Measurements from ENCODE around the gene AKT1.

Gene AKT1

DNA sequence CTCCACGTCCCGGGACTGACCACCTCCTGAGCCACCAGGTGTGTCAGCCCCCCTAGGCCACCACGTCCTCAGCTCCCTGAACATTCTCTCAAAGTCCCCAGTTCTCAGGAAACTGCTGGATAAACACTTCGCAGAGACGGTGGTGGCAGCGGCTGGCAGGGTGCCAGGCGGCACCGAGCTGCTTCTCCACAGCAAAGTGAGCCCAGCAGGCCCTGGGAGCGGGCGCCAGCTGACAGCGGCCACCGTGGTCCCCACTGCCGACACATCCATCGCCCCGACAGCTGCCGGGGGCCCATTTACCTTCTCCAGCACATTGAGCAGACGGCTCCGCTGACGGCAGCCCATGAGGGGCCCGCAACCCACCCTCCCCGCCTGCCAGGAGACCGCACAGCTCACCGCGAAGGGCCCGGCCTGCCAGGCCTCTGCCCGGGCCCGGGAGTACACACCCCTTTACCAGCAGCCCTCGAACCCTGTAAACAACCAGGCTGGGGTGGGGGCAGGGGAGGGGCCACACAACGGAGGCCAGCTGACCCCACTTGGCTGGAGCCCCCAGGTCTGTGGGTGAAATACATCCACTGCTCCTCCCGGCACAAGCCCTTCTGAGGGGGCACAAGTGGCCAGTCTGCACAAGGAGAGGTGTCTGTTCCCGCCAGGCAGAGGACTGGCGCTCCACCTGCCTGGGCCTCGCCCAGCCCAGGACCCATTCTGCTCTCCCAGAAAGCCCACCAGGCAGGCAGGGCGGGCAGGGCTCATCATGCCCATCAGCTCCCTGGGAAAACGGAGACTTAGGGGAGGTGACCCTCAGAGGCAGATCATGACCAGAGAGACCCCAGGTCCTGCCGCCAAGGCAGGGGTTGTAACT, 10.5 kb downstream of the AKT1 start:
- no peak for DNase-seq

DNA sequence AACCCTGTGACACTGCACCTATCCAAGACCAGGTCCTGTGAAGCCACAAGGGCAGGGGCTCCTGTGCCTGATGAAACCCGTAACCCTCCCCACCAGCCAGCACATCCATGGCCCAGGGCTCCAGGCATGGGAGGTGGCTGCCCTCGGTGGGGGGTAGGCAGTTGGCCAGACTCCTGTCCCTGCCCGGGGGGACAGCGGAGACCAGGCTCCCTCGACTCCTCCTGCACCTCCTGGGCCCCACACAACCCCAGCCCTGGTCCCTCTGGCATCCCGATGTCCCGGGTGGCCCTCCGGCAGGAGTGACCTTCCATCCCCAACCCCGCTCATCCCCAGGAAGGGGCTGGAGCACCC, 11.4 kb downstream of the AKT1 start:
- DNase-seq, result no peak

DNA sequence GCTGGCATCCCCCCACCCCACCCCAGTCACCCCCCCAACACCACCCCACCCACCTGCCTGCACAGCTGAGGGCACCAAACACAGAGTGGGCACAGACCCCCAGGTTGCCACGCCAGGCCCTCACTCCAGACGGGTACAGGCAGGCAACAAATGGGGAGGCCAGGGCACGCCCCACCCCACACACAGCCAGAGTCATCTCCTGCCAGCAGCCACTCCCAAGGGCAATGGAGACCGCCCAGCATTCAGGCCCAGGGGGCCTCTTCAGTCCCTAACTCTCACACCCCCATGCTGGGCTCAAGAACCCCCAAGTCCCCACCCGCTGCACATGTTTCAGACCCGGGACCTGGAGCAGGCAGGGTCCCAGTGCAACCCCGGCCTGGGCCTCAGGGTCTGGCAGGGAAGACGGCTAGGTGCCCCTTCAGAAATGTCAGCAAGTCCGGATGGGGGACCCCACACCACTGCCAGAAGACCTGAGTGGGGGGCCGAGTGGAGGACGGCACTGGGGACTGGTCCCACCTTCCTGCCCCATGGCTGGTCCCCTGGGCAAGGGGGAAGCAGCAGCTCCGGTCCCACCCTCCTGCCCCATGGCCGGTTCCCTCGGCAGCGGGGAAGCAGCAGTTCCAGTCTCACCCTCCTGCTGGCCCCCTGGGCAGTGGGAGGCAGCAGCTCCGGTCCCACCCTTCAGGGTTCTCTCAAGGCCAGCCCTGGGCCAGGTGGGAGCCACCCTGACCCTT, 11.9 kb downstream of the AKT1 start:
- no peak for DNase-seq

DNA sequence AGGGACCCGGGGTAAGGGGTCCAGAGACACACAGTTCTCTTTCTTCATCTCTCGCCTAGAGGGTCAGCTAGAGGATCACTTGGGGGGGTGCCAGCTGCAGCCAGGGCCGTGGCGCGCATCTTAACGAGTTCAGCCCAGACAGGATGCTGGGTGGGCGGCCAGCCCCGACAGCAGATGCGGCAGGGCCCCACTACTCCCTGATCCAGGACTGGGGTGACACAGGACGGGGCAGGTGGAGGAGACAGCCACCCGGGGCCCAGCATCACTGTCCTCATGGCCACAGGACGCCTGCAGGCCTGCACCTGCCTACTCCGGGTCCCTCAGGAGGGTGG, 12.8 kb downstream of the AKT1 start:
- DNase-seq, result no peak

DNA sequence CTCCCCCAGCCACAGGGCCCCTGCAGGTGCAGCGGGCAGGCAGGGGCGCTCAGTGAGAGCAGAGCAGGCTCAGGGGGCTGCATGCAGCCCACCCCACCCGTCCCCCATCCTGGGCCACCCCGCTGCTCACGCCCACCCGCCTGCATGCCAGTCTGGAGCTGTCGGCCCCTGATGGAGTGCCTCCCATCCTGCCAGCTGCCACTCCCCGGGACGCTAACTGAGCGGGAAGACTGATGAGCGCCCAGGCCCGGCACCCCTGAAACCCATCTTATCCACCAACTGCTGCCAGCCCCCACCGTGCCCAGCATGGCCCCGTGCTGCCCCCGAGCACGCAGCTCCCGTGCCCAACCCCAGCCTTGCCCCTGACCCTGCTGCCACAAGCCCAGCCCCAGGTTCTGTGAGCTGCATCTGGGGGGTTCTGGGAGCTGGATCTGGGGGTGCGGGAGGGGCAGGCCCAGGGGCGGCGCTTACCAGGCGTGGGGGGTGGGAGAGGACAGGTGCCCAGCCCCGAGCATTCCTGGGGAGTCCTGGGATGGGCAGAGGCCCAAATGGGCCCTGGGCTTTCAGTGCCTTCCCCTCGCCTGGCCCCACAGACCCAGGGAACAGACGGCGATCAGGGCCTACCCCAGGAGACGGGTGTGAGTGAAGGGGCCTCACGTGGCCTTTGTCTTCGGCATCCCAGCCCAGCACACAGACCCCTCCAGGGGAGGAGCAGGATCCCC, 13.3 kb downstream of the AKT1 start:
- DNase-seq, result no peak

DNA sequence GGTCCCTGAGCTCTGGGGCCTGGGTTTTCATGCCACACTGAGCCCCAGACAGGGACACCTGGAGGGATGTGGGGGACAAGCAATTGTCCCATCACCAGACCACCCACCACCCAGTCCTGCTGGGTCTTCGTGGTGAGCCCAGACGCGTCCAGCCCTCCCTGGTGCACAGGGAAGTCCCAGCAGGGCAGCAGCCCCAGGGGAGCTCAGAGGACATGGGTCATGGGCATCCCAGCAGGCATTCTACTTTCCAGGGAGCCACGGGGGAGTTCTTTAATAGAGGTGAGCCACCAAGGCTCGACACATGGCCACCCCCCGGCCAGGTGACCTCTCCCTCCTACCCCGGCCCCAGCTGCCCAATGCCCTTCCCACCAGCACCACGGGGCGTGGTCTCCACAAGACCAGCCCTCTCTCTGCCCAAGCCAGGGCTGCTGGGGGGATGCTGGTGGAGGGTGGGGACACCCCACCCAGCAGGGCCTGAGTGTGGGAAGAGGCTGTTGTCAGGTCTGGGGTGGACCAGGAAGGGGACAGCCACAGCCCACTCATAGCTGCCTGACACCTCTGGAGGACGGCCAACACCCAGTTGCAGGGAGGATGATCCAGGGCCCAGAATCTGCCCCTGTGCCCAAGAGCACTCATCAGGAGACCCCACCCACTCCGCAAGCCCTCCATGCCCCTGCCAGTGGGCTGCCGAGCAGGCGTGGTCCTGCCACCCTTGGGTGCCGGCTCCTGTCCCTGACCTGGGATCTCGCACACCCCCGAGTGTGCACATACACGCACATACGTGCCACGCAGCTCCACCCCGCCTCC, 14.1 kb downstream of the AKT1 start:
- no peak for DNase-seq

DNA sequence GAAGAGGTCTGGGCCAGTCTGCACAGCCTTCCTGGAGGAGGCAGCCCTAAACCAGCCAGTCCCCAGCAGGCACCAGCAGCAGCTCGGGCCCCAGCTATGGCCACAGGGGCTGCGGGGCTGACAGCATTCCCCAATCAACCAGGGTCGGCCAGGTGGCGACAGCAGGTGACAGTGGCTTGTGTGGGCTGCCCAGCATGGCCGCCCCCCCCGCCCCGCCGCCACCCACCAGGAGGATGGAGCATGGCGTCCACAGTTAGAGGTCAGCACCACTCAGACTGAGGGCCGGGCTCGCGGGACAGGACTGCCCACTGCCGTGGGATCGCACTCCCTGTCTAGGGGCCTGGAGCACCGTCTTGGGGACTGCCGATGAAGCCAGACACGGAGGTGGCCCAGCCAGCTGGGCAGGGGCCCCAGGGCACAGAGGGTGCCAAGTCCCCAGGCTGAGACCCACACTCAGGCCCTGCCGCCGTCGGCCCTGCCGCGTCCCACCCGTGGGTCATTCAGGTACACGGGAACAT, 15.0 kb downstream of the AKT1 start:
- DNase-seq, result no peak

DNA sequence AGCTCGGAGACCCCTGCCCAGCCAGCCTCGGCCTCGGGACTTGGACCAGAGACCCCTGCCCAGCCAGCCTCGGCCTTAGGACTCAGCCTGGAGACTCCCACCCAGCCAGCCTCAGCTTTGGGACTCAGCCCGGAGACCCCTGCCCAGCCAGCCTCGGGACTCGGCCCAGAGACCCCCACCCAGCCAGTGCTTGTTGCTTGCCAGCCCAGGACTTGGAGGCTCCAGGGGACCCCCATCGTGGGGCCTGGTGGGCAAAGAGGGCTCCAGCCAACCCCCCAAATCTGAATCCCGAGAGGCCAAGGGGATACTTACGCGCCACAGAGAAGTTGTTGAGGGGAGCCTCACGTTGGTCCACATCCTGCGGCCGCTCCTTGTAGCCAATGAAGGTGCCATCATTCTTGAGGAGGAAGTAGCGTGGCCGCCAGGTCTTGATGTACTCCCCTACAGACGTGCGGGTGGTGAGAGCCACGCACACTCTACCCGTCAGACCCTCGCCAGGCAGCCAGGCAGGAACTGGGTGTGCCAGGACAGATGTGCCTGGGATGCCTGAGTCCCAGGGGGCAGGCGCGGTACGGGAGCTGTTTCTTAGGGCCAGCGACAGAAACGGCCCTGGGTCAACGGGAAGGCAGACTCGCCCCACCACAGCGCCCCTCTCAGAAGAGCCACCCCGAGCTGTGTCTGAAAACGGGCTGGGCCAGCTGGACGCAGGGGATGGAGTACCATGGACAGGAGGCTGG, 15.6 kb downstream of the AKT1 start:
- no peak for DNase-seq

DNA sequence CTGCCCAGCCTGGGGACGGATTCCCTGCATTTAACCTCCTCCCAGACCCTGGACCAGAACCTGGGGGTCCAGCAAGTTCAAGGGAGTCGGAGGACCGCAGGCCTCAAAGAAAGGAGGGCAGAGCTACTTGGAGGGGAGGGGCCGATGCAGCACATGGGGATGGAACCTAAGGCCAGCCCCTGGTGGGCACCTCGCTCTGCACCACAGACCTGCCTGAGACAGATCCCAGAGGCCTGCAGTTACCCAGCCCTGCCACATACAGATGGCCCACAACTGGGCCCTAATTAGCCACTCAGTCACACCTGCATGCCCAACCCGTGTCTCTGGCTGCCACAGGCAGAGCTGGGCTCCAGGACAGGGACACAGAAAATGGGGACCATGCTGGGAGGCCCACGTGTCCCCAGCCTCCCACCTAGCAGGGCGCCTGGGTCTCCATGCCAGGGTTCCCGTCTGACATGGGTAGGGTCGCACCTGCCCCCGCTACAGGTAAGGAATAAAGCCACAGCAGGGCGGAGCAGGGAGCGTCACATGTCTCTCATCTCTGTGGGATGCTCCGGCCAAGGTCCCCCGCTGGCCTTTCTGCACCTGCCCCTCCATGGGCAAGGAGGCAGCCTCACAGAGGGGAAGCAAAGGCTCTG, 16.7 kb downstream of the AKT1 start:
- no peak for DNase-seq

DNA sequence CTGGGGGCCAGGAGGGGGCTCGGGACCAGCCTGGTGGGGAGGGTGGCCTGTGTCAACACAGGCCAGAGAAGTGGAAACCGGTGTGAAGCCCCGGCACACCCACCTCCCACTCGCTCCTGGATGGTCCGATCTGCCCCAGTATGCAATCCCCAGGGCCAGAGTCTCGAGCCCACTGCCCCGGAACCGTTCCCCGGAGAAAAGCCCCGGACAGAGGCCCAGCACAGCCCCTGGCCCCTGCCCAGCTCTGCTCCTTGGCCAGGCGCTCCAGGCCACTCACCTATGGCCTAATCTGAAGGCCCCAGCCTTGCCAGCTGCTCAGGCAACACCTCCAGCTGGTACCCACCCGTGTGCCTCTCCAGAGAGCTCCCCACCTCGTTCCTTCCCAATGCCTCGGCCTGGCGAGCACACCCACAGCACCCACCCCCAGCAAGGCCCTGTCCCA, 17.7 kb downstream of the AKT1 start:
- no peak for DNase-seq

DNA sequence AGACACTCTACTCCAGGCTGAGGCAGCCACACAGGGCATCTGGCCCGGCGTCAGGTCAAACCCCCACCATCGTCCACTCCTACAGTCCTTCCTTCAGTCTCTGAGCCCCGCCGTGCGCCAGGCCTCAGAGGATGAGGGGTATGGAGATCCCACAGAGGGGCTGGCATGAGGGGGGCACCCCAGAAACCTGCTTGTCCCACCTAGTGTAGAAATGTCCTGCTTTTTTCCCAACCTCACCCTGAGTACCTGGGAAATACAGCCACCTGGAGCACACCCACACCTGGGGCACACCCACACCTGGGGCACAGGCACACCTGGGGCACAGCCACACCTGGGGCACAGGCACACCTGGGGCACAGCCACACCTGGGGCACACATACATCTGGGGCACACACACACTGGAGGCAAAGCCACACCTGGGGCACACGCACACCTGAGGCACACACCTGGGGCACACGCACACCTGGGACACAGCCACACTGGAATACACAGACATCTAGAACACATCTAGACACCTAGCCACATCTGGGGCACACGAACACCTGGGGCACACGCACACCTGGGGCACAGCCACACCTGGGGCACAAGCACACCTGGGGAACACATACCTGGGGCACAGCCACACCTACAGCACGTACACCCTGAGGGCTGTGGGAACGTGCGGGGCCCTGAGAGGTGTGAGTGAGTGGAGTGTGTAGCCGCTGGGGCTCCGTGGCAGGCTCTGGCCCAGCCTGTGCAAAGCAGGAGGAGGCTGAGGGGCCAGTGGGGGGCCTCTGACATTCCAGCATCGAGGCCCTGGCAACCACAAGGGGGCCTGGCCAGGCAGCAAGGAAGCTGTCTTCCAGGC, 18.4 kb downstream of the AKT1 start:
- no peak for DNase-seq

DNA sequence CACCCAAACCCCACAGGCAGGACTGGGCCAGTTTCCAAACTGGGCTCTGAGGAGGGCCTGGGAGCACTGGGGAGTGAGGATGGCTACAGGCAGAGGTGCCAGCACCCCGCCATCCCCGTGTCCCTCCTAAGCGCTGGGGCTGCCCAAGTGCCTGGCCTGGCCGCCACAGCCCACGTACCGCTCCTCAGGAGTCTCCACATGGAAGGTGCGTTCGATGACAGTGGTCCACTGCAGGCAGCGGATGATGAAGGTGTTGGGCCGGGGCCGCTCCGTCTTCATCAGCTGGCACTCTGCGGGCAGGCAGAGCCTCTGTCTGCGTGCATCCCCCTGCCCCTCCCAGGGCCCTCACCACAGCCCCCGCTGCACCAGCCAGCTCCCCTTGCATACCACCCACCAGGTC, 19.1 kb downstream of the AKT1 start:
- DNase-seq, result no peak

DNA sequence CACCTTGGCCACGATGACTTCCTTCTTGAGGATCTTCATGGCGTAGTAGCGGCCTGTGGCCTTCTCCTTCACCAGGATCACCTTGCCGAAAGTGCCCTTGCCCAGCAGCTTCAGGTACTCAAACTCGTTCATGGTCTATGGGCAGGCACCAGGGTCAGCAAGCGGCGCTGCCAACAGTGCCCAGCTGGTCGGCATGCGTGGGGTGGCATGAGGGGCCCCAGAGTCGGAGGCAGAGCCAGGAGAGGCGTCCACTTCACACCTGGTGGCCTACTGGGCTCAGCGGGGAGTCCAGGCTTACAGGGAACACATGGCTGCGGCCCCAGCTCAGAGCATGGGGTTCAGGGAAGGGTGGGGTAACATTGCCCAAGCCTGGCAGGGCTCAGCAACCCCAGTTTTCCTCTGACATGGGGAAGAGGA, 20.5 kb downstream of the AKT1 start:
- DNase-seq, result no peak

DNA sequence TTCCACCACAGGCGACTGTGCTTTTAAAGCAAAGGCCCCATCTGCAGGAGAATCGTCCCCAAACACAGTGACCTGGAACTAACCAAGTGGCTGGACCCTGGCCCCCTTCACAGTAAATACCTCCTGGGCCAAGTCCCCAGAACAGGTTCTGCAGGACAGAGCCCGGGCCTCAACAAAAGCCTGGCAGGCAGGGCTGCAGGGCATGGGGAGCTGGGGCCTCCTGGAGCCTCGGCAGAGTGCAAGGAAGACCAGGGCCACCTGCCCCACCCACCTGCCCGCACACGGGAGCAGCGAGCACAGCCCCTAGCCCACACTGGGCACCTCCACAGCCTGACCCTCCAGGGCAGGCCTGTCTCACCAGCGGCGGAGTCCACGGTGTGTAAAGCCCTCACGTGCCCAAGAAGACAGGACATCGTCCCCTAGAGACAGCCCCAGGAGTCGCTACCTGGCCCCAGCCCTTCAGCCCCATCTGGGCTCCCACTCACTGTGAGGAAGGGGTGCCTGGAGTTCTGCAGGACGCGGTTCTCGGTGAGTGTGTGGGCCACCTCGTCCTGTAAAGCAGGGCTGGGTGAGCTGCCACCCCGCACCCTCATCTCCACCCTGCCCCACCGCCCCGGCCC, 21.0 kb downstream of the AKT1 start:
- DNase-seq, result no peak

DNA sequence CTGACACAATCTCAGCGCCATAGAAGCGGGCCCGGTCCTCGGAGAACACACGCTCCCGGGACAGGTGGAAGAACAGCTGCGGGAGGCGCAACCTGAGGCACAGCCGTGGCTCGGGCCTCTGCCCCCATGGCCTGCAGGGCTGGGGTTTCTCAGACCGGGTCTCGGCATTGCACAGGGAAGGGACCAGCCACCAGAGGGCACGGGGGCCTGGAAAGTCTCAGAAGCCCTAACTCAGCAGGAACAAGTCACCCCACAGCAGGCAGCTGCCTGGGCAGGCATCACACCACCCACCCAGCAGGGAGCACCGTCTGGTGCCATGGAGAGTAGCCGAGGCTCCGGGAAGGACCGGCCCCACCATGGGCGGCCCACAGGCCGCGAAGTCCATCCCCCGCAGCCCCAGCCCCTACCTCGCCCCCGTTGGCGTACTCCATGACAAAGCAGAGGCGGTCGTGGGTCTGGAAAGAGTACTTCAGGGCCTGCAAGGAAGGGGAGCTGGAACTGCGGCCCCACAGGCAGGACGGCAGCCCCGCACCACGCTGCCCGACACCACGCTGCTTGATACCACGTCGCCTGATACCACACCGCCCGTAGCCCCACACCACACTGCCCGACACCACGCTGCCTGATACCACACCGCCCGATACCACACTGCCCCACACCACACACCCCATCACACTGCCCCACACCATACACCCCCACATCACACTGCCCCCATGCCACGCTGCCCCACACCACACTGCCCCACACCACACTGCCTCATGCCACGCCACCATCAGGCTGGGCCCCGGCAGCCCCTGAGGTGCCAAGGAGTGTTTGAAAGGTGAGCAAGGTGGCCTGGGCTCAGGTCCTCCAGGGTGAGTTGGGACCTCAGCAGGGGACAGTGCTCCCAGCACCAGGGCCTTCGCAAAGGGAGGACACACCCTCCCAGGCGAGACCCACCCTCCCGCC, 21.8 kb downstream of the AKT1 start:
- no peak for DNase-seq

DNA sequence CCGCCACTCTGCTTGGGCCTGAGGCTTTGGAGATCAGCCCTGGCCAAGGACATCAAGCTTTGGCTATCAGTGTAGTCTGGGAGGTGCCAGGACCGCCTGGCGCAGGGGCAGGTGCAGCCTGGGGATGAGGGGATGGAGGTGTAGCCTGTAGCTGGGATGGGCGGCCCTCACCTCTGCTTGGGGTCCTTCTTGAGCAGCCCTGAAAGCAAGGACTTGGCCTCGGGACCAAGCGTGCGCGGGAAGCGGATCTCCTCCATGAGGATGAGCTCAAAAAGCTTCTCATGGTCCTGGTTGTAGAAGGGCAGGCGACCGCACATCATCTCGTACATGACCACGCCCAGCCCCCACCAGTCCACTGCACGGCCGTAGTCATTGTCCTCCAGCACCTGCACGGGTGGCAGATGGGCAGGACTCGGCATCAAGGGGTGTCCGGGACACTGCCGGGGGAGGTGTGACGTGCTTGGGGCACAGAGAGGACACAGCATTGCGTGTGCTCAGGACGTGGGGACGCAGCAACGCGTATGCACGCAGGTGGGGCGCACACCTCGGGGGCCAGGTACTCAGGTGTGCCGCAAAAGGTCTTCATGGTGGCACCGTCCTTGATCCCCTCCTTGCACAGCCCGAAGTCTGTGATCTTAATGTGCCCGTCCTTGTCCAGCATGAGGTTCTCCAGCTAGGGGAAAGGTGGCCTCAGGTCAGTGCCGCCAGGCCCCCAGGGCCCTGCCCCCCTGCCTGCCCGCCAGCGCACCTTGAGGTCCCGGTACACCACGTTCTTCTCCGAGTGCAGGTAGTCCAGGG, 22.6 kb downstream of the AKT1 start:
- no peak for DNase-seq

DNA sequence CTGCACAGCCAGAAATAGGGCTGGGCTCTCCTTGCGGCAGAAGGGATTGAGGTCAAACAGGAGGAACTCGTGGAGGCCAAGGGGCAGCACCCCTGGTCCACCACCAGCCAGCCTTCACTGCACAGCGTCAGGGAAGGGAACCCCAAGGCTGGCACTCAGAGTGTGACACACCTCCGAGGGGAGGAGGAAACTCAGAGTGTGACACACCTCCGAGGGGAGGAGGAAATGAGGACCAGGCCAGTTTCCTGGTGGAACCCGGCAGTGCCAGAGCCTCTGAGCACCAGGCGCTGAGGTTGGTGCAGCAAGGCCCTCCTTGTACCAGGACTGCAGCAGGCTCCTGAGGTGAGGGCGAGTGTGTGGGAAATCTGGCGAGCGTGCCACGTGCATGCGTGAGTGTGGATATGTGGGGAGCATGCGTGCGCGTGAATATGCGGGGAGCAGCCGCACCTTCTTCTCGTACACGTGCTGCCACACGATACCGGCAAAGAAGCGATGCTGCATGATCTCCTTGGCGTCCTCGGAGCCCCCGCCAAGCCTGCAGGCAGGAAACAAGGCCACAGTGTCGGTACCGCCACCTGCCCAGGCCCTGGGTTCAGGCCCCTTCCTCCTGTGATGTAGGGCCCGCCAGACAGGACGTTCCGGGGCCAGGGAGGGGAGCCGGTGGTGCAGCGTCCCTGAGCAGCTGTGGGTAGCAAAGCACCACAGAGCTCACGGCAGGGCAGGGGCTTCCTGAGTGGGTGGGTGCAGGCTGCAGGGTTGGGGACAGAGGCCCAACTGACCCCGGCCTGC, 23.4 kb downstream of the AKT1 start:
- no peak for DNase-seq

Measured in CD4-positive, alpha-beta T cell treated with Interferon alpha-2 for 1 hour (primary cell).